ENCODE results near the gene NPSR1. TPM values are rescaled to one million over a fixed set of nuclear protein-coding genes. Genes with fewer than 3 reads are reported as not detected.
A peak's percentile ranks its signal among the peaks of the same experiment; 100 is the strongest.

Gene NPSR1
- total and polyA plus RNA-seq, 2 experiments from 2014 or later, result not detected

GRCh38 chr7:34720289-34720688 lies 62.3 kb downstream of the NPSR1 start:
- H3K27ac ChIP-seq, result no peak overlapping the region
- H3K4me3 ChIP-seq, result no peak overlapping the region
- H3K36me3 ChIP-seq, result no peaks in the 10 kb centered on the region
- no peak for DNase-seq (ENCODE audit: low read depth in 1 of 2, low spot score in 1 of 2)
- H3K27me3 ChIP-seq, result no peaks in the 10 kb centered on the region
- H3K9me3 ChIP-seq (ENCODE audit: low read depth), result no peaks in the 10 kb centered on the region
- TF ChIP-seq CTCF (IDR thresholded peaks at IDR 0.05; ENCODE audit: low read depth, low read length), result no peak
- no peaks in the 10 kb centered on the region for H3K4me1 ChIP-seq (ENCODE audit: low read depth)

- DNase-seq (ENCODE audit: low read depth in 1 of 2, low spot score in 1 of 2), result no peak
- no peak for TF ChIP-seq CTCF (IDR thresholded peaks at IDR 0.05; ENCODE audit: low read depth, low read length)
- Histone ChIP-seq H3K9me3 (ENCODE audit: low read depth) (no peaks in the 10 kb centered on the region), H3K36me3 (no peaks in the 10 kb centered on the region), H3K4me3 (no peak overlapping the region), H3K27ac (no peak overlapping the region), H3K27me3 (no peaks in the 10 kb centered on the region), H3K4me1 (ENCODE audit: low read depth) (no peaks in the 10 kb centered on the region)
Observed at GRCh38 chr7:34723338-34723737, 65.3 kb downstream of the NPSR1 start.

GRCh38 chr7:34723866-34724490 lies 66.0 kb downstream of the NPSR1 start:
- Histone ChIP-seq H3K4me1 (ENCODE audit: low read depth) (no peaks in the 10 kb centered on the region), H3K27me3 (no peaks in the 10 kb centered on the region), H3K27ac (no peak overlapping the region), H3K9me3 (ENCODE audit: low read depth) (no peaks in the 10 kb centered on the region), H3K4me3 (no peak overlapping the region), H3K36me3 (no peaks in the 10 kb centered on the region)
- DNase-seq (ENCODE audit: low read depth in 1 of 2, low spot score in 1 of 2), result peak in 1 of 2 donors; percentile 1
- TF ChIP-seq CTCF (IDR thresholded peaks at IDR 0.05; ENCODE audit: low read depth, low read length), result no peak

- Histone ChIP-seq H3K36me3 (no peaks in the 10 kb centered on the region), H3K4me1 (ENCODE audit: low read depth) (no peaks in the 10 kb centered on the region), H3K9me3 (ENCODE audit: low read depth) (no peaks in the 10 kb centered on the region), H3K4me3 (no peak overlapping the region), H3K27ac (no peak overlapping the region), H3K27me3 (no peaks in the 10 kb centered on the region)
- no peak for DNase-seq (ENCODE audit: low read depth in 1 of 2, low spot score in 1 of 2)
- no peak for TF ChIP-seq CTCF (IDR thresholded peaks at IDR 0.05; ENCODE audit: low read depth, low read length)
Observed at GRCh38 chr7:34726221-34726620, 68.2 kb downstream of the NPSR1 start.

GRCh38 chr7:34727464-34727995 lies 69.5 kb downstream of the NPSR1 start:
- Histone ChIP-seq H3K27ac (no peak overlapping the region), H3K4me1 (ENCODE audit: low read depth) (no peaks in the 10 kb centered on the region), H3K36me3 (no peaks in the 10 kb centered on the region), H3K27me3 (no peaks in the 10 kb centered on the region), H3K4me3 (no peak overlapping the region), H3K9me3 (ENCODE audit: low read depth) (no peaks in the 10 kb centered on the region)
- no peak for TF ChIP-seq CTCF (IDR thresholded peaks at IDR 0.05; ENCODE audit: low read depth, low read length)
- no peak for DNase-seq (ENCODE audit: low read depth in 1 of 2, low spot score in 1 of 2)
